Activated T-helper 17 cell treated with anti-CD3 and anti-CD28 coated beads, Interleukin-2, amount 50 U/mL, for 72 hours (primary cell): ENCODE data around the gene NEBL. TPM values are rescaled to one million over a fixed set of nuclear protein-coding genes. Genes with fewer than 3 reads are reported as not detected.

Source experiments
- ATAC-seq: fragments of 150-1000 bp; cut with Tn5 transposase; replicated peaks from 2 replicates; pipeline ENCODE4 v1.10.0; 2021; ENCODE audit warnings: mild to moderate bottlenecking, moderate library complexity
- H3K27ac Mint-ChIP-seq: one replicate; pipeline ENCODE4 v1.8.0; 2022; ENCODE audit warnings: mixed read lengths
- H3K27me3 Mint-ChIP-seq: one replicate; pipeline ENCODE4 v1.8.0; 2022; ENCODE audit warnings: mixed read lengths
- H3K36me3 Mint-ChIP-seq: one replicate; pipeline ENCODE4 v1.8.0; 2022; ENCODE audit warnings: low read depth, mild to moderate bottlenecking, mixed read lengths
- H3K4me1 Mint-ChIP-seq: one replicate; pipeline ENCODE4 v1.8.0; 2022; ENCODE audit warnings: mixed read lengths
- H3K4me3 Mint-ChIP-seq: one replicate; pipeline ENCODE4 v1.8.0; 2022; ENCODE audit warnings: mild to moderate bottlenecking, mixed read lengths
- H3K9me3 Mint-ChIP-seq: one replicate; pipeline ENCODE4 v1.8.0; 2022; ENCODE audit warnings: mixed read lengths
- total RNA-seq, 2 donors: library from RNA; stranded (reverse); gene quantifications; one replicate each; pipeline ENCODE4 v1.2.3, GENCODE V29; 2022

The NEBL gene
- total RNA-seq, 2 donors from 2014 or later = not detected

GRCh38 chr10:20817116-20817515 lies 80.0 kb downstream of the NEBL start:
- no peaks in the 10 kb centered on the region for H3K4me1 Mint-ChIP-seq
- no peak overlapping the region for H3K27ac Mint-ChIP-seq
- H3K4me3 Mint-ChIP-seq = no peak overlapping the region
- H3K27me3 Mint-ChIP-seq = no peaks in the 10 kb centered on the region
- H3K36me3 Mint-ChIP-seq = no peaks in the 10 kb centered on the region
- peaks cover 8% of the 10 kb centered on the region for H3K9me3 Mint-ChIP-seq
- ATAC-seq = no peak

- Mint-ChIP-seq H3K27ac (no peak overlapping the region), H3K36me3 (no peaks in the 10 kb centered on the region), H3K4me1 (no peaks in the 10 kb centered on the region), H3K9me3 (peaks cover 8% of the 10 kb centered on the region), H3K4me3 (no peak overlapping the region), H3K27me3 (no peaks in the 10 kb centered on the region)
- ATAC-seq = no peak
Observed at GRCh38 chr10:20814116-20814515, 83.0 kb downstream of the NEBL start.

GRCh38 chr10:20811131-20811530 lies 86.0 kb downstream of the NEBL start:
- no peaks in the 10 kb centered on the region for H3K4me1 Mint-ChIP-seq
- H3K36me3 Mint-ChIP-seq = no peaks in the 10 kb centered on the region
- no peak overlapping the region for H3K27ac Mint-ChIP-seq
- ATAC-seq = no peak
- H3K4me3 Mint-ChIP-seq = no peak overlapping the region
- H3K9me3 Mint-ChIP-seq = peaks cover 9% of the 10 kb centered on the region
- H3K27me3 Mint-ChIP-seq = peaks cover 4% of the 10 kb centered on the region

- Mint-ChIP-seq H3K4me3 (no peak overlapping the region), H3K27me3 (peaks cover 4% of the 10 kb centered on the region), H3K9me3 (peaks cover 9% of the 10 kb centered on the region), H3K27ac (no peak overlapping the region), H3K36me3 (no peaks in the 10 kb centered on the region), H3K4me1 (no peaks in the 10 kb centered on the region)
- ATAC-seq = no peak
Observed at GRCh38 chr10:20809631-20810030, 87.5 kb downstream of the NEBL start.

GRCh38 chr10:20806487-20806886 lies 90.6 kb downstream of the NEBL start:
- no peak overlapping the region for H3K4me3 Mint-ChIP-seq
- H3K27ac Mint-ChIP-seq = no peak overlapping the region
- peaks cover 4% of the 10 kb centered on the region for H3K27me3 Mint-ChIP-seq
- peaks cover 7% of the 10 kb centered on the region for H3K9me3 Mint-ChIP-seq
- ATAC-seq = no peak
- H3K36me3 Mint-ChIP-seq = no peaks in the 10 kb centered on the region
- no peaks in the 10 kb centered on the region for H3K4me1 Mint-ChIP-seq

- peaks cover 4% of the 10 kb centered on the region for H3K9me3 Mint-ChIP-seq
- no peak overlapping the region for H3K27ac Mint-ChIP-seq
- ATAC-seq = no peak
- no peaks in the 10 kb centered on the region for H3K36me3 Mint-ChIP-seq
- no peaks in the 10 kb centered on the region for H3K27me3 Mint-ChIP-seq
- no peak overlapping the region for H3K4me3 Mint-ChIP-seq
- H3K4me1 Mint-ChIP-seq = no peaks in the 10 kb centered on the region
Observed at GRCh38 chr10:20797290-20797689, 99.8 kb downstream of the NEBL start.

GRCh38 chr10:20795391-20795790 lies 101.7 kb downstream of the NEBL start:
- no peak for ATAC-seq
- H3K4me3 Mint-ChIP-seq = no peak overlapping the region
- no peaks in the 10 kb centered on the region for H3K36me3 Mint-ChIP-seq

GRCh38 chr10:20785174-20785573 lies 111.9 kb downstream of the NEBL start:
- no peaks in the 10 kb centered on the region for H3K9me3 Mint-ChIP-seq
- no peaks in the 10 kb centered on the region for H3K27me3 Mint-ChIP-seq
- no peak for ATAC-seq
- no peak overlapping the region for H3K27ac Mint-ChIP-seq
- no peaks in the 10 kb centered on the region for H3K36me3 Mint-ChIP-seq
- no peaks in the 10 kb centered on the region for H3K4me1 Mint-ChIP-seq
- H3K4me3 Mint-ChIP-seq = no peak overlapping the region

More at GRCh38 chr10:20795391-20795790, 101.7 kb downstream of the NEBL start:
- Mint-ChIP-seq H3K9me3 (peaks cover 4% of the 10 kb centered on the region), H3K4me1 (no peaks in the 10 kb centered on the region), H3K27ac (no peak overlapping the region), H3K27me3 (no peaks in the 10 kb centered on the region)

- H3K27ac Mint-ChIP-seq = no peak overlapping the region
- no peaks in the 10 kb centered on the region for H3K4me1 Mint-ChIP-seq
- peaks cover 4% of the 10 kb centered on the region for H3K9me3 Mint-ChIP-seq
- H3K4me3 Mint-ChIP-seq = no peak overlapping the region
- H3K36me3 Mint-ChIP-seq = no peaks in the 10 kb centered on the region
- ATAC-seq = no peak
- H3K27me3 Mint-ChIP-seq = no peaks in the 10 kb centered on the region
Observed at GRCh38 chr10:20778008-20778757, 118.9 kb downstream of the NEBL start.

GRCh38 chr10:20776384-20777118 lies 120.6 kb downstream of the NEBL start:
- no peak for ATAC-seq
- peaks cover 13% of the 10 kb centered on the region for H3K9me3 Mint-ChIP-seq
- no peak overlapping the region for H3K27ac Mint-ChIP-seq
- H3K4me1 Mint-ChIP-seq = no peaks in the 10 kb centered on the region
- peaks cover 4% of the 10 kb centered on the region for H3K27me3 Mint-ChIP-seq
- H3K36me3 Mint-ChIP-seq = no peaks in the 10 kb centered on the region
- no peak overlapping the region for H3K4me3 Mint-ChIP-seq

GRCh38 chr10:20771051-20771450 lies 126.1 kb downstream of the NEBL start:
- H3K36me3 Mint-ChIP-seq = no peaks in the 10 kb centered on the region
- no peak for ATAC-seq

GRCh38 chr10:20769481-20769880 lies 127.6 kb downstream of the NEBL start:
- peaks cover 11% of the 10 kb centered on the region for H3K9me3 Mint-ChIP-seq
- H3K4me1 Mint-ChIP-seq = no peaks in the 10 kb centered on the region
- H3K27me3 Mint-ChIP-seq = peaks cover 4% of the 10 kb centered on the region
- H3K27ac Mint-ChIP-seq = no peak overlapping the region
- H3K4me3 Mint-ChIP-seq = no peak overlapping the region
- H3K36me3 Mint-ChIP-seq = no peaks in the 10 kb centered on the region
- no peak for ATAC-seq

More at GRCh38 chr10:20771051-20771450, 126.1 kb downstream of the NEBL start:
- Mint-ChIP-seq H3K27ac (no peak overlapping the region), H3K4me1 (no peaks in the 10 kb centered on the region), H3K27me3 (peaks cover 4% of the 10 kb centered on the region), H3K9me3 (peaks cover 15% of the 10 kb centered on the region), H3K4me3 (no peak overlapping the region)

GRCh38 chr10:20768843-20769242 lies 128.3 kb downstream of the NEBL start:
- Mint-ChIP-seq H3K27ac (no peak overlapping the region), H3K27me3 (peaks cover 4% of the 10 kb centered on the region), H3K4me1 (no peaks in the 10 kb centered on the region), H3K36me3 (no peaks in the 10 kb centered on the region), H3K9me3 (peaks cover 11% of the 10 kb centered on the region), H3K4me3 (no peak overlapping the region)
- ATAC-seq = no peak

GRCh38 chr10:20767028-20767427 lies 130.1 kb downstream of the NEBL start:
- Mint-ChIP-seq H3K27ac (no peak overlapping the region), H3K4me3 (no peak overlapping the region), H3K9me3 (peaks cover 6% of the 10 kb centered on the region), H3K4me1 (no peaks in the 10 kb centered on the region), H3K27me3 (peaks cover 2% of the 10 kb centered on the region), H3K36me3 (no peaks in the 10 kb centered on the region)
- ATAC-seq = no peak

- Mint-ChIP-seq H3K4me1 (no peaks in the 10 kb centered on the region), H3K9me3 (peaks cover 6% of the 10 kb centered on the region), H3K27ac (no peak overlapping the region), H3K27me3 (no peaks in the 10 kb centered on the region), H3K4me3 (no peak overlapping the region), H3K36me3 (no peaks in the 10 kb centered on the region)
- ATAC-seq = no peak
Observed at GRCh38 chr10:20765066-20765465, 132.0 kb downstream of the NEBL start.
